HG03575 (cell line): Measurements from ENCODE around the gene NPAS4.

ENCODE experiments used
- ATAC-seq: cut with Tn5 transposase; IDR thresholded peaks from one replicate; pipeline ENCODE4 v1.9.1; 2021; ENCODE audit not compliant: unreplicated experiment, insufficient number of reproducible peaks, low FRiP score; ENCODE audit errors: extremely low read depth

Gene NPAS4

GRCh38 chr11:66470015-66470414, 49.2 kb downstream of the NPAS4 start:
- no peak for ATAC-seq

- ATAC-seq = no peak
Measured at GRCh38 chr11:66471142-66471541, 50.3 kb downstream of the NPAS4 start.

GRCh38 chr11:66472054-66472453, 51.2 kb downstream of the NPAS4 start:
- ATAC-seq = no peak

- ATAC-seq = no peak
Measured at GRCh38 chr11:66473167-66473566, 52.3 kb downstream of the NPAS4 start.

GRCh38 chr11:66473608-66474515, 53.0 kb downstream of the NPAS4 start:
- ATAC-seq = no peak

GRCh38 chr11:66475349-66476172, 54.7 kb downstream of the NPAS4 start:
- no peak for ATAC-seq
